GM19324 (cell line): Measurements from ENCODE around the gene HRK.
A peak's percentile ranks its signal among the peaks of the same experiment; 100 is the strongest.
"Not testable (repeated sequence)": the region's sequence is repeated elsewhere in the genome, so short reads cannot be mapped to it uniquely, and the experiment has no call there.

Experiments
- ATAC-seq: cut with Tn5 transposase; IDR thresholded peaks from one replicate; pipeline ENCODE4 v1.9.1; 2021; ENCODE audit warnings: mild to moderate bottlenecking, moderate library complexity; ENCODE audit not compliant: unreplicated experiment, low FRiP score

HRK gene

GRCh38 chr12:116827432-116827831, 53.8 kb downstream of the HRK start:
- ATAC-seq: no peak

GRCh38 chr12:116821291-116821690, 60.0 kb downstream of the HRK start:
- no peak for ATAC-seq

GRCh38 chr12:116820064-116820656, 61.1 kb downstream of the HRK start:
- ATAC-seq: no peak

GRCh38 chr12:116818948-116819832, 62.1 kb downstream of the HRK start:
- ATAC-seq: peak; percentile 91

GRCh38 chr12:116818341-116818856, 62.8 kb downstream of the HRK start:
- ATAC-seq: no peak

- not testable (repeated sequence) for ATAC-seq
These were observed 66.5 kb downstream of the HRK start for GRCh38 chr12:116814766-116815165.

GRCh38 chr12:116813271-116814041, 67.8 kb downstream of the HRK start:
- ATAC-seq: no peak

- ATAC-seq: no peak
These were observed 69.0 kb downstream of the HRK start for GRCh38 chr12:116812238-116812637.

- ATAC-seq: no peak
These were observed 72.8 kb downstream of the HRK start for GRCh38 chr12:116808113-116809105.

GRCh38 chr12:116807546-116807945, 73.7 kb downstream of the HRK start:
- ATAC-seq: no peak

GRCh38 chr12:116806845-116807440, 74.3 kb downstream of the HRK start:
- no peak for ATAC-seq
